ENCODE results near the gene MRPL37.
"Not testable (repeated sequence)": the region's sequence is repeated elsewhere in the genome, so short reads cannot be mapped to it uniquely, and the experiment has no call there.

Gene MRPL37

DNA sequence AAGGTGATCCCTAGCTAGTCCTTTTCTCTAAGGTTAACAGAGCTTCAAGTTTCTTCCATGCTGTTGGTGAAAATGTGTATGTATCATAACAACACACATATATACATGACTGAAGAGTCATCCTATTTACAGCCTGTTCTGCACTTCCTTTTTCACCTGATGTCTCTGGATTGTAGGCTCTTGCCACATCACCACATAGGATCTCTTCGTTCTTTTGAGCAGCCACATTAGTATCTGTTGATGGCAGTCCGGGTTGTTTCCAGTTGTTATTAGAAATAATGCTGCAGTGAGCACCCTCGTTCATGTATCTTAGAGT lies 19.7 kb downstream of the MRPL37 start:
- no peak for DNase-seq (ENCODE audit: low read depth in 1 of 2, low spot score in 1 of 2)

DNA sequence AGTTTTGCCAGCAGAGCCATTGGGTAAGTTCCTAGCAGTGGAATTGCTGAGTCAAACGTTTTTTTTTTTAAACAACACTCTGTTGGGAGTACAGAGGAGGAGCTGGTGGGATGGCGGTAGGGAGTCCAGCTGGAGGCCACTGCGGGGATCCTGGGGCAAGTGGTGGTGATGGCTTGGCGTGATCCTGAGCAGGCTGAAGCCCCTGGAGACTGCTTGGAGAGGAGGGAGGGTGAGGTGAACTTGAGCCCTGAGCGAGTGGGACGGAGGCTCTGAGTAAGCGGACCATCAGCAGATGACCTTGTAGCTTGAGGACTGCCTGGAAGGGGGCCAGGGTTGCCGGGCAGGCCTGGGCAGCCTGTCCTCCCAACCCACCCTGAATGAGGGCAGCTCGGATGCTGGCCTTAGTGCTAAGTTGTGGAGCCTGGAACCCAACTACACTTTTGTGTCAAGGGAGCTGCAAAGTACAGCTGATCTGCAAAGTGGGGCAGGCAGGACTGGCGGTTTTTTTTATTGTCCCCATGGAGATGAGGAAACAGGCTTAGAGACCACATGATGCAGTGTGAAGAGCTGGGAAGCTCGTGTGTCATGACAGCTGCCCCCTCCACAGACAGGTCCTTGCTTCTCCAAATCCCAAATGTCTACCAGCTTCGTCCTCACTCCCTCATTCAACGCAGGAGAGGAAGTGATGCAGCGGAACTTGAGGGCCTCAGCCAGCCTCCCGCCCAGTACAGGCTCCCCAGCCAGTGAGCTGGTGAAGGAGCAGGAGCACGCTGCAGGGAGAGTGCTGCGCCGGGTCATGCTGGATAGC lies 20.2 kb downstream of the MRPL37 start:
- no peak for DNase-seq (ENCODE audit: low read depth in 1 of 2, low spot score in 1 of 2)

DNA sequence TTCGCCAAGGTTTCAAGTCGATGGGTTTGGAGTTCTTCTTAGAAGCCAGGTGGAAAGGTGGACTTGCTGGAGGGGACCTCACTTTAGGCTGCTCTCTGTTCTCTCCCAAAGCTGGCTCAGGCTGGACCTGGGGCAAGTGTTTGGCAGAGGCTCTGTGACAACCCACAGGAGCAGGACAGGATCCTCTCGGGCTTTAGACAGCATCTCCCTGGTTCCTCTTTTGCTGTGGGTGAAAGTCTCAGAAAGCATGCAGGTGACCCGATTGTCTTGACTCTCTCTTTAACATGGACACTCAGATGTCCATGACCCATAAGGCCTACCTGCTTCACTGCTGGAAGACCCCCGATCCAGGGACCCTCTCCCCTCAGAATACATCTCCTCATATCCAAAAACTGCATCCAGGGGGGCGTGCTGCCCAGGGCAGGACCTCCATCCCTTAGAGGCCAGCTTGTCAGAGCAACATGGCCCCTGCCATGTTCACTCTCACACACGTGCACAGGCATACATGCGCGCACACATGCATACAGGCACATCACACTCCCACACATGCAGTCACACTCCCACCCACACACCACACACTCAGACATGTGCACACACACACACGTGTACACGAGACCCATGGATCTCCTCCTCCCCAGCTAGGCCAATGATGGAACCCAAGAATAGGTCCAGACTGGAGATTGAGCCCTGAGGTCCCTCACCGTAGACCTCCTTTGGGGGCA lies 21.3 kb downstream of the MRPL37 start:
- DNase-seq (ENCODE audit: low read depth in 1 of 2, low spot score in 1 of 2): no peak

DNA sequence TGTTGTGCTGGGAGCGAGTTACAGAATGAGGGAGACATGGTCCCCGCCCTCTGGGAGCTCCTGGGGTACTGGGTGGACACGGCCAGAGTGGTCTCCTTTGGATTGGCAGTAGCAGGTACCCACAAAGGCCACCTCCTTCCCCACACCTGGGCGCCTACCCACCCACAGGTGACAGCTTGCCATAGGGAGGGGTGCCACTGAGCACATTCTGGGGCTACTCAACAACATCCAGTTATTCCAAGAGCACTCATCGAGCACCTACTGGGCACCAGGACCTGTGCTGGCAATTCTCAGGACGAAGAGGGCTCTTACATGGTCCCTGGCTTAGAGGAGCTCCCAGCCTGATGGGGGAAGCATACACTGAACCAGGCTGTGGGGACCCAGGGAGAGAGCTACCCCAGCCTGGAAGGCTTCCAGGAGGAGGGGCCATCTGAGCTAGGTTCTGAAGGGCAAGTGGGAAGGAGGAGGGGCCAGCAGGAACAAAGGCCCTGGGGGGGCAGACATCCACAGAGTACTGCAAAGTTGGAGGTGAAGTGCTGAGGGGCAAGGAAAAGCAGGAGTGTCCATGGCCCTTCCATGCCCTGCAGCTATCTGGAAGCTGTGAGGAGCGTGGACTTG lies 22.0 kb downstream of the MRPL37 start:
- no peak for DNase-seq (ENCODE audit: low read depth in 1 of 2, low spot score in 1 of 2)

DNA sequence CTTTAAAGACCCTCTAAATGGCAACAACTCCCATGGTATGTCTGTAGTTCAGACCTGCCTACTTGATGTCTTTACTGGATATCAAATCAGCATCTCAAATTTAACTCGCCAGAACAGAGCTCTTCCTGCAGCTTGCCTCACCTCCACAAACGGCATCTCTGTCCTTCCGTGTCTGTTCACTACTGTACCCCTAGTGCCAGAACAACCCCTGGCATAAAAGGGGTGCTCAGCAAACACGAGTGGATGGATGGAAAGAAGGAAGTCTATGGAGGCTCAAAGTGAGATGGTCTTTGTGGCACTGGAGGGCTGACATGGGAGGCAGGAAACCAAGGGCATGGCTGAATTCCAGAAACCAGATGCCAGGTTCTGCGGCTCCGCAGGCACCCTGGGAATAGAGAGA lies 22.7 kb downstream of the MRPL37 start:
- no peak for DNase-seq (ENCODE audit: low read depth in 1 of 2, low spot score in 1 of 2)

DNA sequence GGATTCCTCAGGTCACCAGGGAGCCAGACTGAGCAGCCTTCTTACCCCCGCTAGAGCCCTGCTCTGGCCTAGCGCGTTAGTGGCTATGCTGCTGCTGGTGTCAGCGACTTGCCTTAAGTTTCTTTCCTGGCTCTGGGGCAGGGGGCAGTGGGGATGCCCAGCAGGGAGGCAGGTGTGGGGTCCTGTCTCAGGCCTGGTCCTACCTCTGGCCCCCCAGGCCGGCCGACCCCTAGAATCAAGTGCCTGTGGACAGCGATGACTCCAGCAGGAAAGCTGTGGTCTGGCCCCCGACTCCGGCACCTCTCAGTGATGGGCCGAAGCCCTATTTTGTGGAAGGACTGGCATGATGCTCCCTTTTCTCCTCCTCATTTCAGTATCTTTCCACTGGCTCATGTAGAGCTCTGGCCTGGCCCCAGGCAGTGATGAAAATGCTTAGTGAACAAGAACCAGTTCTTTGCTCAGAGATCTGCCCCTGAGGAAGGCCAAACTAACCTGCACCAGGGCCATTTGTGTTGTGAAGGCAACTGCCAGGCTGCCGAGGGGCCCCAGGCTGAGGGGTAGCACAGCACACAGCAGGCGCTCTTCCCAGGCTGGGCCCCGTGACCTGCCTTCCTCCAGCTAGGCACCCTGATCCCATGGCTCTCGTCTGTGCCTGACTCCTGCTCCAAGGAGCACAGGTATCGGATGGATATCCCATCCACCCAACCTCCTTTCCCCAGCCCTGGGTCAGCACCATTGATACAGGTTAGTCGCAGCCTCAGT lies 23.7 kb downstream of the MRPL37 start:
- no peak for DNase-seq (ENCODE audit: low read depth in 1 of 2, low spot score in 1 of 2)

DNA sequence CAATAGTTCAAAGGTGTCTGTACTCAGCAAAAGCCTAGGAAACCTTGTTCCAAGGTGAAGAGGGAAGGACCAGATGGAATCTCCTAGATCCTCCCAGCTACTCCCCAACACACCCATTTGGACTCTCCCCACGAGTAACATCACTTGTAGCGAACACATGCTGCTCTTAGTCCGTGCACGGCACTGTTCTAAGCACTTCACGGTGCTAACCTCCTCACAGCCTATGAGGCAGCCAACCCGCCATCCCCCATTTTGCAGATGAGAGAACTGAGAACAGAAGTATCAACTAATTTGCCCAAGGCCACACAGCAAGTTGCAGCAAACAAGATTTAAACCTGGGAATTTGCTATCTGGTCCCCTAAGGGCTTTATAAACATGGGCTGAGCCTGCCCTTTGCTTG lies 24.3 kb downstream of the MRPL37 start:
- DNase-seq (ENCODE audit: low read depth in 1 of 2, low spot score in 1 of 2): no peak

DNA sequence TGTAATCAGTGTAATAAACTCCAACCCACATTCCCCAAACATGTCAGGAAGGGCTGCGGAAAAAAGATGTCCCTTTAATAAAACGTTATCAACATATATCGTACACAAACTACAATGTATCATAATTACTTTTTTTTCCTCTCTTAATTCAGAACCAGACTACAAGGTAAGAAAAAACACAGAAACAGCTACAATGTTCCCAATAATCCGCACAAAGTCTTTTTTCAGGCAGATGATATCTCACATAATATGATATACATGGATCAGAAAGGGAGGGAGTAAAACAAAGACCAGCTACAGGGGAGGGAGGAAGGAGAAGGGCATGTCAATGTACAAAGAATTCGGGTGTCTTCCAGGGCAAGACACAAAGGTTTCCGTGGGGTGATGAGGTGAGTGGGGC lies 25.4 kb downstream of the MRPL37 start:
- DNase-seq (ENCODE audit: low read depth in 1 of 2, low spot score in 1 of 2): no peak

DNA sequence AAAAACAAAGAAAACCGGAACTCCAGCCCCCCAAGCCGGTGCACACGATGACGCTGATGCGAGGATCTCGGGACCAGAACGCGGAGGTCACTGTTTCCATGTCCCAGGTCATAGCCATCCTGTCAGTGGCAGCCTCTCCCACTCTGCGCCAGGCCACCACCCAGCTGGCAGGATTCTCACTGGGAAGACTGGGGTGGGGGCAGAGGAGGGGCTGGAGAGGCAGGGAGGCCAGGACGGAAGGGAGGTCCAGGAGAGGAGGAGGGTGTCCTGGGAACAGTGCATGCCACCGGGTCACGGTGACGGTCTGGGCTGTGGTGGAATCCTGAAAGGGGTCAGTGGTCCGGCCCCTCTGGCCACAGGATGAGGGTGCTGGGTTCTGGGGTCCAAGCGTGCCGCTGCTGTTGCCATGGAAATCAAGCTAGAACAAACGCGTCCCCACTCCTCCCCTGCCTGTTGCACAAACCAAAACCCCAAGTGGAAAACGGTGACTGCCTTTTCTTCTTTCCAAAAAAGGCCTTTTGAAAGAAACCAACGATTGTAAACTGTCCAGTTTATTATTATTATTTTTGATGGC lies 26.1 kb downstream of the MRPL37 start:
- no peak for DNase-seq (ENCODE audit: low read depth in 1 of 2, low spot score in 1 of 2)

DNA sequence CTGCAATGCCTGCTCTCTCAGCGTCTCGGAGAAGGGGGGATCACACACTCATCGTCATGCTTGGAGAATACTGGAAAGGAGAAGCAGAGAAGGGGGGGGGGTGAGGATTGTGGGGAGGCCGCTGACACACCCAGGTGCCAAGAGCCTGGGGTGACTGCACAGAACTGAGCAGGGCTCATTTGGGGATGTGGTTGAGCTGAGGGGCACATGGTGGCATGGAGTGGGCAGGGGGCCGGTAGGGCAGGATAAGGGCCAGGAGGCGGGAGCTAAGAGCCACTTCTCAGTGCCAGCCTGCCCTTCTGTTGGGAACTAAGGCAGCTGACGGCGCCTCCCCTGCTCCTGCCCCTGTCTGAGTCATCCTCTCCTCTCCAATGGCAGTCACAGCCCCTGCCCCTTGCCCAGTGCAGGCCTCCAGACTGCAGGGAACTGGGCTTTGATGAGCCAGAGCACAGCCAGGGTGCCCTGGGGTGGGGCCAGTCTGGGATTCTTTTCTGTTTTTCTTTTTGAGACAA lies 27.2 kb downstream of the MRPL37 start:
- DNase-seq (ENCODE audit: low read depth in 1 of 2, low spot score in 1 of 2): no peak

DNA sequence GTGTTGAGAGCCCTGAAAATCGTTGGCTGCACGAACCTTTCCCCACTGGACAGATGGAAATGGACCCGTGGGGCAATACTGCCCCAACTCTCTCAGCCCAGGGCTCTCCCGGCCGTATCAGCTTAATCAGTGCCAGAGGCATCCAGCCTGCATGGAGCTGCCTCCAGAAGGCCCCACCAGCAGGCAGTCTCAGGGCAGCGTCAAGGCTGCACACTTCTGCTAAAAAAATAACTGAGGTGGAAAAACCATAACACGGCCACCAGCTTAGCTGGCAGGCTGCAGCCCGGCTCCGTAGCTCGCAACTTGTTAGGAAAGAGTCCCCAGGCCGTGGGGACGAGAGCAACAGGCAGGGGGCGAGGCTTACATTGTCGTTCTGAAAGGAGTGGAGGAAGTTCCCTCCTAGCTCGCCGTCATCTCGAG lies 27.9 kb downstream of the MRPL37 start:
- DNase-seq (ENCODE audit: low read depth in 1 of 2, low spot score in 1 of 2): no peak

DNA sequence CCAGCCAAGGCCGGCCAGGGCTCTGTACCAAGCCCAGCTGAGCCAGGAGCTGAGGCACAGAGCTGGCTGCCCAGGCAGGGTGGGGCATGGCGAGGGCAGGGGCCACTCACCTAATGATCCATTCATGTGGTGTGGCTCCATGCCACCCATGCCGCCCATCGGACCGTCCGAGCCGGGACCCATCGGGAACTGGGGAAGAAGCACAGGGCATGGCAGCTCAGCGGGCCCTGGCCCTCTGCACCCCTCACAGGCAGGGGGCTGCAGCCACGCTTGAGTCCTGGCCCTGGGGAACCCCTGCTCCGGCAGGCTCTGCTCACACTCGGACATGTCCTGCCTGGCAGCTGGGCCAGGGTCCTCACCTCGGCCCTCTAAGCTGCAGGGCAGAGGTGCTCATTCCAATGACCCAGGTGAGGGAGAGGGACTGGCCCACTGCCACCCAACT lies 28.7 kb downstream of the MRPL37 start:
- DNase-seq (ENCODE audit: low read depth in 1 of 2, low spot score in 1 of 2): no peak

DNA sequence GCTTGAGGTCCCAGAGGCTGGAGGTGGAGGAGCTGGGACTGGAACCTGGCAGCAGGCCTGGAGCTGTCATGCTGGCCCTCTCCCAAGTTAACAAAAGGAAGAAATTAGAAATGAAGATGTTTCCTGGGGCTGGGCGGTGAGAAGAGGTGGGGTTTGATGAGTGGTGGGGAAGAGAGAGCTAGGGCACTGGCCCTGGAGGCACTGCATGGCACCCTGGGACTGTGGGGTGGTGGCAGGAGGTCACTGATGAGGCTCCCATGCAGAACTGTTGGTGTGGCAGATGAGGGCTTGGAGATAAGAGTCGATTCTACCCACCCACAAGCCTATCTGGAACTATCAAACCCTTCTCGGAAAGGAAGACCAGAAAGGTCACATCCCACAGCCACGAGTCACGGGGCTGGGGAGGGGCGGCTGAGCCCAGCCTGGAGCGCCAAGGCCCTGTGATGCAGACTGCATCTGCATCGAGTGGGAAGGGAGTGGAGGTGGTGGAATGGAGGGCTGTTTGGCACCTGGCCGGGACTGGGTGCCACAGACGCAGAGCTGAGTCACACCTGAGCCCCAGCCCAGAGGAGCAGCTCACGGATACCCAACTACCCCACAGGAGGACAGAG lies 29.4 kb downstream of the MRPL37 start:
- no peak for DNase-seq (ENCODE audit: low read depth in 1 of 2, low spot score in 1 of 2)

DNA sequence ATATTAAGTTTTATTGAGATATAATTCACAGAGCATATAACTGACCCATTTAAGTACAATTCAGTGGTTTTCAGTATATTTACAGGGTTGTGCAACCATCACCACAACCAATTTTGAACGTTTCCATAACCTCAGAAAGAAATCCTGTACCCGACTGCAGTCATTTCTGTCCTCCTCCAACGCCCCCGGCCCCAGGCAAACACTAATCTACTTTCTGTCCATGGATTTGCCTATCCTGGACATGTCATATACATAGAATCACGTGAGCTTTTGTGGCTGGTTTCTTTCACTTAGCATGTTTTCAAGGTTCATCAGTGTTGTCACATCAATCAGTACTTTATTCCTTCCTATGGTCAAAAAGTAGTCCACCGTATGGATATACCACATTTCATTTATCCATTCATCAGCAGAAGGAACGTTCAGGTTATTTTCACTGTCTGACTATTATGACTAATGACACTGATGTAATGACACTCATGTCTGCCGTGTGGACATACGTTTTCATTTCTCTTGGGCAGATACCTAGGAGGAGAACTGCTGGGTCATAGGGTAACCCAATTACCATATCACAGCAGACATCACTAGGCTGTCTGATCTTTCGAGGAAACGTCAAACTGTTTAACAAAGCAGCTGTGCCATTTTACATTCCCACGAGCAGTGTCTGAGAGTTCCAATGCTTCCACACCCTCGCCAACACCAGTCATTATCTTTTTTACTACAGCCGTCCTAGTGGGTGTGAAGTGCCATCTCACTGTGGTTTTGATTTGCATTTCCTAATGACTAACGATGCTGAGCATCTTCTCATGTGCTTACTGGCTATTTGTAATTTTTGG lies 30.8 kb downstream of the MRPL37 start:
- DNase-seq (ENCODE audit: low read depth in 1 of 2, low spot score in 1 of 2): no peak

DNA sequence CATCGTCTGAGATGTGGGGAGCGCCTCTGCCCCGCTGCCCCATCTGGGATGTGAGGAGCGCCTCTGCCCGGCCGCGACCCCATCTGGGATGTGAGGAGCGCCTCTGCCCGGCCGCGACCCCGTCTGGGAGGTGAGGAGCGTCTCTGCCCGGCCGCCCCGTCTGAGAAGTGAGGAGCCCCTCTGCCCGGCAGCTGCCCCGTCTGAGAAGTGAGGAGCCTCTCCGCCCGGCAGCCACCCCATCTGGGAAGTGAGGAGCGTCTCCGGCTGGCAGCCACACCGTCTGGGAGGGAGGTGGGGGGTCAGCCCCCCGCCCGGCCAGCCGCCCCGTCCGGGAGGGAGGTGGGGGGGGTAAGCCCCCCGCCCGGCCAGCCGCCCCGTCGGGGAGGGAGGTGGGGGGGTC lies 33.2 kb downstream of the MRPL37 start:
- DNase-seq (ENCODE audit: low read depth in 1 of 2, low spot score in 1 of 2): not testable (repeated sequence)

DNA sequence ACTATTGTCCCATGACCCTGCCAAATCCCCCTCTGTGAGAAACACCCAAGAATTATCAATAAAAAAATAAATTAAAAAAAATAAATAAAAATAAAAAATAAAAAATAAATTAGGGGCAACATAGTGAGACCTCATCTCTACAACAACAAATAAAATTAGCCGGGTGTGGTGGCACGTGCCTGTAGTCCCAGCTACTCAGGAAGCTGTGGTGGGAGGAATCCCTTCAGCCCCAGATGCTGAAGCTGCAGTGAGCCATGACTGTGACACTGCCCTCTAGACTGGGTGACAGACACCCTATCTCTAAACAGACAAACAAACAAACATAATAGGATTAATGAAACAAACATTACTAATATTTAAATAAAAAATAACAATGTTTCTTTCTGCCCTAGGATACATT lies 34.3 kb downstream of the MRPL37 start:
- DNase-seq (ENCODE audit: low read depth in 1 of 2, low spot score in 1 of 2): no peak

DNA sequence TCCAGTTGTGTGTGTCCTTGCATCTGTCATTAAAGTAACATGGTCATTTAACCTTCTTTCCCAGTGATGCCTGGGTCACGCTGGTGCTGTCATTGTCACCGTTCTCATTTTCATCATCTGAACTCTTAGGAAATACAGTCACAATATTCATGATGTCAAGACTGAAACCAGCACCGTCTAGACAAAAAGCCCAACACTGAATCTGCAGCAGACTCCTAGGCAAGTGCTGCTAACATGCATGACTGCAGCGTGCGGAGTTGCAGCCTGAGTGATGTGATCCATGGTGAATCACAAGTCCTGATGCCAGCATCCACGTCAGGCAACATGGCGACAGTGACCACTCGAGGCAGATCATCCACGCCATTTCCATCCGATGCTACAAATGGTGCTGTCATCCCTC lies 37.6 kb downstream of the MRPL37 start:
- DNase-seq (ENCODE audit: low read depth in 1 of 2, low spot score in 1 of 2): no peak

DNA sequence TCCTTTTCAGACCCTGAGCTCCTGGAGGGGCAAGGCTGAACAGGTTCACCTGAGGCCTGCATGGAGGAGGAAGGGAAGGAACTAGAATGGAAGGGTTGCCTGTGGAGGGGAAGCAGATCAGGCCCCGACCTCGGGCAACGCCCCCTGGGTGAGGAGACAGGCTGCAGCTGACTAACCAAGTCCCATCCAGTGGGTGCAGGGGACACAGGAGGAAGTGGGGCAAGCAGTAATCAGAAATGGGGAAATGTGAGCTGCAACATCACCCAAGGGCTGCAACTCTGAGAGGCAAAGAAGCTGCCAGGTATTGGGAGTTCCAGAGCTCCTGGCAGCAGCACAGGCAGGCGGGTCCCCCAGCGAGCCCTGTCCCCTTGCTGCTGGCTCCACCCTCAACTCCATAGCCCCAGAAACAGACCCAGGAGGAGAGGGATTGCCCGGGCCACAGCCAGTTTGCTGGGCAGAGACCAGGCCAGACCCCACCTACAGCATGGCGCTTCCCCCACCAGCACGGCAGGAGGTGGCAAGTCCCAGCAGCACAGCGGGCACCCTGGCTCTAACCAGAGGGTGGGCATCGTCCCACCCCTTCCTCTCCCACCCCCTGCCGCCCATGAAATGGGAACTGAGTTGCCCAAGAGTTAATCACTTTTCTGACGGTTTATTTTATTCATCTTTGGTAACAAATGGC lies 38.5 kb downstream of the MRPL37 start:
- DNase-seq (ENCODE audit: low read depth in 1 of 2, low spot score in 1 of 2): no peak

DNA sequence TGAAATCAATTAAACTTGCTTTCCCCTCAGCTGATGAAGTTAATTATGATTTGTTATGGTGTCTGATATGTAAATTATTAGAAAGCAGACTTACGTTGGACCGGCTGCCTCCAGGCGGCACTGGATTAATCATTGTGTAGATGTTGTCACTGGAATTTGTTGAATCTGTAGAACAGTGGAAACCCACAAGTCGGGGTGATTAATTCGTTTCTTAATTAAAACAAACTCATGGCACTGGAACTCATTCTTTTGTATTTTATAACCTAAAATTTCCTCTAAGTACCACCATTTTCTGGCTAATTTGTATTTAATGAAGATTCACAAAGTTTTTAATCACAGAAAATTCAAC lies 39.0 kb downstream of the MRPL37 start:
- DNase-seq (ENCODE audit: low read depth in 1 of 2, low spot score in 1 of 2): no peak
